SJSA1 (cell line): Measurements from ENCODE around the gene CD70. TPM values are rescaled to one million over a fixed set of nuclear protein-coding genes. Genes with fewer than 3 reads are reported as not detected.
"Not testable (repeated sequence)": the region's sequence is repeated elsewhere in the genome, so short reads cannot be mapped to it uniquely, and the experiment has no call there.

Source experiments
- DNase-seq, 2 experiments: peaks; one replicate each; pipeline ENCODE4 v3.0.0-alpha.2; 2015 to 2020; ENCODE audit warnings: low spot score in 2 of 2, low read depth in 1 of 2
- H3K27ac ChIP-seq: fragments of 250-450 bp; sonication (Bioruptor Pico); 2 replicates; pipeline ENCODE4 v1.5.1; 2020; ENCODE audit warnings: mild to moderate bottlenecking, moderate library complexity
- H3K27me3 ChIP-seq: fragments of 250-450 bp; sonication (Bioruptor Pico); replicated peaks from 2 replicates; pipeline ENCODE4 v1.5.1; 2020; ENCODE audit warnings: mild to moderate bottlenecking, moderate library complexity
- H3K36me3 ChIP-seq: fragments of 250-450 bp; sonication (Bioruptor Pico); 2 replicates; pipeline ENCODE4 v1.5.1; 2020; ENCODE audit warnings: mild to moderate bottlenecking
- H3K4me1 ChIP-seq: fragments of 250-450 bp; sonication (Bioruptor Pico); replicated peaks from 2 replicates; pipeline ENCODE4 v1.6.1; 2021; ENCODE audit warnings: mild to moderate bottlenecking
- H3K4me3 ChIP-seq: fragments of 250-450 bp; sonication (Bioruptor Pico); 2 replicates; pipeline ENCODE4 v1.5.1; 2020; ENCODE audit warnings: mild to moderate bottlenecking
- H3K9me3 ChIP-seq: fragments of 250-450 bp; sonication (Bioruptor Pico); replicated peaks from 2 replicates; pipeline ENCODE4 v1.5.1; 2020; ENCODE audit warnings: mild to moderate bottlenecking
- total RNA-seq: library from RNA; depleted of rRNA; stranded (reverse); fragments of >200 nt; shearing (Covaris generic); gene quantifications from 2 replicates; pipeline ENCODE4 v1.2.3, GENCODE V29; 2014; rRNA removed

CD70 gene, protein sequence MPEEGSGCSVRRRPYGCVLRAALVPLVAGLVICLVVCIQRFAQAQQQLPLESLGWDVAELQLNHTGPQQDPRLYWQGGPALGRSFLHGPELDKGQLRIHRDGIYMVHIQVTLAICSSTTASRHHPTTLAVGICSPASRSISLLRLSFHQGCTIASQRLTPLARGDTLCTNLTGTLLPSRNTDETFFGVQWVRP
- total RNA-seq = 122 and 128 TPM in 2 replicates

DNA sequence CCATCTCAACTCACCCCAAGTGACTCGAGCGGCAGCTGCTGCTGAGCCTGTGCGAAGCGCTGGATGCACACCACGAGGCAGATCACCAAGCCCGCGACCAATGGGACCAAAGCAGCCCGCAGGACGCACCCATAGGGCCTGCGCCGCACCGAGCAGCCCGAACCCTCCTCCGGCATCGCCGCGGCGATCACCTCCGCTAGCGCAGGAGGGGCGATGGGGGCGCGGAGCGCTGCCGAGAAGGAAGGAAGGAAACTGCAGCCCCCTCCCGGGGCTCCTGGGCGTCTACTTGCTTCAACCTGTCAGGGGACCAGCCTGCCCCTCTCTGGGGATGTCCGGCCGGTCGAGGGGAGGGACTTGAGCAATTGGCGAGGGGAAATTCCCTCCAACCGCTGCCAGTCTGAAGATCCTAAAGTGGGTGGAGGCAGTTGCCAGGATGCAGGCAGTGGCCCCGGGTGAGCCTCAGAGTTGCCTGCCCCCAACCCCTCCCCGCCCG lies at the start of gene CD70:
Gene CD70, minus strand, starts transcription at position 324 of the 493 bp plus-strand sequence. Its CDS starts 148 bp downstream, at position 176.
- peak; percentile 78 to 79 for DNase-seq
- Histone ChIP-seq H3K4me1 (peaks cover 56% of the 10 kb centered on the region), H3K4me3 (peak within 1 kb of the TSS; percentile 60), H3K27me3 (no peaks in the 10 kb centered on the region), H3K36me3 (peaks cover 26% of the 10 kb centered on the region), H3K27ac (peak within 1 kb of the TSS; percentile 40), H3K9me3 (no peaks in the 10 kb centered on the region)

DNA sequence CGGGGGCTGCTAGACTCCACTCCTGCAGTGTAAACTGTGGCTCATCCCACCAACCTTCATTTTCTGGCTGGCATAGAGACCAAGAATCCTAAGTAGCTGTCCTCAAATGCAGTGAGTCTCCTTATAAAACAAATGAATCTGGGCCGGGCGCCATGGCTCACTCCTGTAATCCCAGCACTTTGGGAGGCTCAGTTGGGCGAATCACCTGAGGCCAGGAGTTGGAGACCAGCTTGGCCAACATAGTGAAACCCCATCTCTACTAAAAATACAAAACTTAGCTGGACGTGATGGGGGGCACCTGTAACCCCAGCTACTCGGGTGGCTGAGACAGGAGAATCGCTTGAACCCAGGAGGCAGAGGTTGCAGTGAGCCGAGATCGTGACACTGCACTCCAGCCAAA lies 49.4 kb upstream of the CD70 start:
- H3K27me3 ChIP-seq, H3K36me3 ChIP-seq, H3K4me3 ChIP-seq, H3K9me3 ChIP-seq, H3K4me1 ChIP-seq, DNase-seq, H3K27ac ChIP-seq: not testable (repeated sequence)

DNA sequence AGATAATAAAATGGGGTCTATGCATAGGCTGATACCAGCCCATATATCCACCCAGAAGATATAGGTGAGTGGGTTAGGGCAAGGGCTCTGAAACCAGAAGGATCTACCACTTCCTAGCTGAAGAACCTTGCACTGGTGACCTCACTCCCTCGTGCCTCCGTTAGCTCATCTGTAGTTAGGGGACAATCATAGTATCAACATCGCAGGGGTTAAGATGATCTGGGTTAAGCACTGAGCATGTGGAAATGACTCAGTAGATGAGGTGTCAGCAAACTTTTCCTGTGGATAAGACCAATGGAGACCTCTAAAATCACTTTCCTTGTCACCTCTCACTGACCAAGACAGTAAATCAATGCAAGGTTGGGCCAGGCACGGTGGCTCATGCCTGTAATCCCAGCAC lies 48.5 kb upstream of the CD70 start:
- no peak for DNase-seq
- Histone ChIP-seq H3K4me3 (no peak overlapping the region), H3K36me3 (no peaks in the 10 kb centered on the region), H3K27me3 (peaks cover 7% of the 10 kb centered on the region; the same call in 1 of the 2 replicates), H3K9me3 (no peaks in the 10 kb centered on the region), H3K4me1 (no peaks in the 10 kb centered on the region), H3K27ac (no peak overlapping the region)

DNA sequence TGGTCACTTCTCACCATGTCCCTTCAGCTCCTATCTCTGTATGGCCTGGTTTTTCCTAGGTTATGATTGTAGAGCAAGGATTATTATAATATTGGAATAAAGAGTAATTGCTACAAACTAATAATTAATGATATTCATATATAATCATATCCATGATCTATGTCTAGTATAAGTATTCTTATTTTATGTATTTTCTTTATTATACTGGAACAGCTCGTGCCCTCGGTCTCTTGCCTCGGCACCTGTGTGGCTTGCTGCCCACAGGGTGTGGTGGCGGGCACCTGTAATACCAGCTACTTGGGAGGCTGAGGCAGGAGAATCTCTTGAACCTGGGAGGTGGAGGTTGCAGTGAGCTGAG lies 42.5 kb upstream of the CD70 start:
- not testable (repeated sequence) for H3K4me1 ChIP-seq, H3K27me3 ChIP-seq, DNase-seq, H3K9me3 ChIP-seq, H3K36me3 ChIP-seq, H3K4me3 ChIP-seq, H3K27ac ChIP-seq

DNA sequence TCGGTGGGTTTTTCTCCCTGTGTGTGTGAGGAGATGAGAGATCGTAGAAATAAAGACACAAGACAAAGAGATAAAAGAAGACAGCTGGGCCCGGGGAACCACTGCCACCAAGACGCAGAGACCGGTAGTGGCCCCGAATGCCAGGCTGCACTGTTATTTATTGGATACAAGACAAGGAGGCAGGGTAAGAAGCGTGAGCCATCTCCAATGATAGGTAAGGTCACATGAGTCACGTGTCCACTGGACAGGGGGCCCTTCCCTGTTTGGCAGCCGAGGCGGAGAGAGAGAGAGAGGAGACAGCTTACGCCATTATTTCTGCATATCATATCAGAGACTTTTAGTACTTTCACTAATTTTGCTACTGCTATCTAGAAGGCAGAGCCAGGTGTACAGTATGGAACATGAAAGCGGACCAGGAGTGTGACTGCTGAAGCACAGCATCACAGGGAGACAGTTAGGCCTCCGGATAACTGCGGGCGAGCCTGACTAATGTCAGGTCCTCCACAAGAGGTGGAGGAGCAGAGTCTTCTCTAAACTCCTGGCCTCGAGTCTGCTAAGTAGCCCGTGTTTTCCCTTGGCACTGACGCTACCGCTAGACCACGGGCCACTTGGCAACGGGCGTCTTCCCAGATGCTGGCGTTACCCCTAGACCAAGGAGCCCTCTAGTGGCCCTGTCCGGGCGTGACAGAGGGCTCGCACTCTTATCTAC lies 42.0 kb upstream of the CD70 start:
- H3K9me3 ChIP-seq, H3K27ac ChIP-seq, H3K27me3 ChIP-seq, H3K4me1 ChIP-seq, H3K36me3 ChIP-seq, H3K4me3 ChIP-seq: not testable (repeated sequence)
- peak; percentile 62 to 80 for DNase-seq

DNA sequence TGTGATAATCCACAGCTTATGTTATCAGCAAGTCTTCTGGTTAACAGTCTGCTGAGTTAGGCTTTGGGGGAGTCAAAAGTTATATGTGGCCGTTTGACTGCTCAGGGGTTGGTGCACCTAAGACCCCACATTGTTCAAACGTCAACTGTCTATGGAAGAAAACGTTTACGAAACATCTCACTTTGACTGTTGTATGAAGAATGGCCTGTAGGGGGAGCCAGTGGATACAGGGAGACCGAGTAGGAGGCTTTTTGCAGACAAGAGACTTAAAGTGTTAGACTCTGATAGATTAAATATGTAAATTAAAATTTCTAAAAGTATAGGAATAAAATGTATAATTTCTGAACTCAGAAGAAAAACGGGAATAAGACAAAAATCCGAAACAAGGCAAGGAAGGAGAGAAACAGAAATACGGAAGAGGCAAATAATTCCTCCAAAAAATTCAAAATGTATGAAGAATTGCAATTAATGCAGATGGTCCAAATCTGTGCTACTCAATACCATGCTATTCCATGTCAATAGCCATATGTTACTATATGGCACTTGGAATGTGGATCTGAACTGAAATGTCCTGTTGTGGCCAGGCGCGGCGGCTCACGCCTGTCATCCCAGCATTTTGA lies 41.2 kb upstream of the CD70 start:
- Histone ChIP-seq H3K9me3 (no peaks in the 10 kb centered on the region), H3K36me3 (no peaks in the 10 kb centered on the region), H3K4me3 (no peak overlapping the region), H3K27me3 (no peaks in the 10 kb centered on the region), H3K27ac (no peak overlapping the region), H3K4me1 (peaks cover 10% of the 10 kb centered on the region)
- DNase-seq = peak; percentile 64 to 80

DNA sequence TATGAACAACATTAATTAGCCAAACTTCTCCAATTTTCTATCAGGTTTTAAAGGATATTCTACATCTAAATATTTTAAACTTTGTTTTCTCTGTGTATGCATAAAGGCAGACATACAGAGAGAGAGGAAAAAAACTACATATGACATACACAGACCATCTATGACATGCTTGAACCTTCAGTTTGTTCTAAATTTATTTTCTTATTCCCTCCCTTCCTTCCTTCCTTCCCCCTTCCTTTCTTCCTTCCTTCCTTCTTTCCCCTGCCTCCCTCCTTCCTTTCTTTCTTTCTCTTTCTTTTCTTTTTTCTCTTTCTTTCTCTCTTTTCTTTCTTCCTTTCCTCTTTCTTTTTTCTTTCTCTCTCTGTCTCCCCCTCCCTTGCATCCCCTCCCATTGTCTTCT lies 35.8 kb upstream of the CD70 start:
- Histone ChIP-seq H3K4me1 (peaks cover under 1% of the 10 kb centered on the region; the same call in 1 of the 2 replicates), H3K27me3 (no peaks in the 10 kb centered on the region), H3K4me3 (no peak overlapping the region), H3K27ac (no peak overlapping the region), H3K9me3 (no peaks in the 10 kb centered on the region), H3K36me3 (no peaks in the 10 kb centered on the region)
- DNase-seq = no peak

DNA sequence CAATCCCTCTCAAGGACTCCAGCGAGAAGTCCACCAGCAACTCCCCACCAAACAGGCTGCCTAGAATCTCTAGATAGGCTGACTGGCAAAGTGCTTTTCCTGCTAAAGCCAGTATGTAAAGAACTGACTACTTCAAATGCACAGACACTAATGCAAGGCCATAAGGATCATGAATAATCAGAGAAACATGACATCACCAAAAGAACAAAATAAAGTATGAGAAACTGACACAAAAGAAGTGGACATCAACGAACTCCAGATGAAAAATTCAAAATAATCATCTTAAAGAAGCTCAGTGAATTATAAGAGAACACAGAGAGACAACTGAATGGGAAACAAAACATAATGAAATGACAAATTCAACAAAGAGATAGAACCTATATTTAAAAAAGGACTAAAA lies 26.4 kb upstream of the CD70 start:
- H3K27me3 ChIP-seq = no peaks in the 10 kb centered on the region
- H3K27ac ChIP-seq = no peak overlapping the region
- H3K4me1 ChIP-seq = peaks cover 4% of the 10 kb centered on the region
- DNase-seq = no peak
- H3K9me3 ChIP-seq = no peaks in the 10 kb centered on the region
- H3K36me3 ChIP-seq = no peaks in the 10 kb centered on the region
- H3K4me3 ChIP-seq = no peak overlapping the region

DNA sequence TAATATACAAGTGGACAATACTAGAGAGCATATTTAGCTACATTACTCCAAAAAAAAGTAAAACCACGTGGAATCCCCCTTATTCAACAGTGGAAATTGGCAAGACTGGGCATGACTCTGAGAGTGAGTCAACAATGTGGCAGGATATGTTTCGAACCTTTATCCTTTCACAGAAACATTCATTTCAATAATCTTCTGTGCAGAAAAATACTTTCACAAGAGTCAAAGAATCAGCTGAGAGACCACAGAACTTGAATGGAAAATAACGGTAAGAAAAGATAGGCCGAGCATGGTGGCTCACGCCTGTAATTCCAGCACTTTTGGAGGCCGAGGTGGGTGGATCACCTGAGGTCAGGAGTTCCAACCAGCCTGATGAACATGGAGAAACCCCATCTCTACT lies 25.1 kb upstream of the CD70 start:
- Histone ChIP-seq H3K27ac (no peak overlapping the region), H3K9me3 (no peaks in the 10 kb centered on the region), H3K36me3 (no peaks in the 10 kb centered on the region), H3K4me3 (no peak overlapping the region), H3K4me1 (peaks cover 18% of the 10 kb centered on the region), H3K27me3 (no peaks in the 10 kb centered on the region)
- peak in 1 of 2 experiments; percentile 17 for DNase-seq

DNA sequence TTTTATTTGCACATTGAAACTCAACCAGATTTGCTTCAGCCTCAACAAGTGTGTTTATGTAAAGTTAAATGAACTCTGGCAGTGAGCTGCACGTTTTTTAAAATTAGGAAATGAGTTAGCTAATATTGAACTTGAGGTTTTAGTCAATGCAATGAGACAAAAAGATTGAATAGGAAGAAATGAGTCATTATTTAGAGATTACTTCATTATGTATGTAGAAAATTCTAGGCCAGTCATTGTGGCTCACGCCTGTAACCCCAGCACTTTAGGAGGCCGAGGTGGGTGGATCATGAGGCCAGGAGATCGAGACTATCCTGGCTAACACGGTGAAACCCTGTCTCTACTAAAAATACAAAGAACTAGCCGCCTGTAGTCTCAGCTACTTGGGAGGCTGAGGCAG lies 22.8 kb upstream of the CD70 start:
- Histone ChIP-seq H3K4me3 (no peak overlapping the region), H3K27me3 (no peaks in the 10 kb centered on the region), H3K36me3 (no peaks in the 10 kb centered on the region), H3K9me3 (no peaks in the 10 kb centered on the region), H3K27ac (no peak overlapping the region), H3K4me1 (peaks cover 28% of the 10 kb centered on the region)
- no peak for DNase-seq

DNA sequence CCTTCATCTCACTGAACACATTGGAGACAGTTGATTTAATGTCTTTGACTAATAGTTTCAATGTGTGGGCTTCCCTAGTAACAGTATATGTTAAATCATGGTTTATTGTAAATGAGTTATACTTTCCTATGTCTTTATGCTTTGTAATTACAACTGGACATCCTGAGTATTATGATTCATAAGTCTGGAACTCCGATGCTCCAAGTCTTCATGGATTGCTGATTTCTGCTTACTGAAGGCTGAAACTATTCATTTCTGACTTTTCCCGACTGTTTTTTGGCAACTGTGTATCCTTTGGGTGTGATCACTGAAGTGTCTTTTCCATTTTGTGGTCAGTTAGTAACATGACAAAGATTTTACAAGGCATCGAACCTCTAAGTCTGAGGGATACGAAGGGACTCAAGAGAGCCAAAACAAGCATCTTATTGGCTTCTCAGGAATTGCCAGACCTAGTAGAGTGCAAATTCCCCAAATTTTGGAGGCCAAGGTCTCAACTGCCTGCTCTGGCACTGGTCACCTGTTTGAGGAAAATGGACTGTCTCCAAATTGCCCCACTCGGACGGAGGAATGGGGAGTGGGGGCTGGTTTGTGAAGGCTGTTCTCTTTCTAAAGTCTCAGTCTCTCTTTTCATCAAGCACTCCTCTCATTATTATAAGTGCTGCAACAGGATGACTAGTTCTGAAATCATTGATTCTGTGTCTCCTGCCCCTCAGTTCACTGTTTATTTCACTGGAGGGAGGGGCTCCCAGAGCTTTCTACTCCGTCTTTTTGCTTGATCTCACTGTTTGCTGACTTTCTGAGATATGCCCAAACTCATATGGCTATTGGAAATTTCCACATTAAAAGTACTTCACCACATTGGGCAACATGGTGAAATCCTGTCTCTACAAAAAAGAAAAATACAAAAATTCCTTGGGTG lies 20.2 kb upstream of the CD70 start:
- no peaks in the 10 kb centered on the region for H3K36me3 ChIP-seq
- no peak overlapping the region for H3K4me3 ChIP-seq
- H3K27ac ChIP-seq = peak overlapping the region; percentile 79
- DNase-seq = peak in 1 of 2 experiments; percentile 83
- no peaks in the 10 kb centered on the region for H3K27me3 ChIP-seq
- peaks cover 28% of the 10 kb centered on the region for H3K4me1 ChIP-seq
- no peaks in the 10 kb centered on the region for H3K9me3 ChIP-seq

DNA sequence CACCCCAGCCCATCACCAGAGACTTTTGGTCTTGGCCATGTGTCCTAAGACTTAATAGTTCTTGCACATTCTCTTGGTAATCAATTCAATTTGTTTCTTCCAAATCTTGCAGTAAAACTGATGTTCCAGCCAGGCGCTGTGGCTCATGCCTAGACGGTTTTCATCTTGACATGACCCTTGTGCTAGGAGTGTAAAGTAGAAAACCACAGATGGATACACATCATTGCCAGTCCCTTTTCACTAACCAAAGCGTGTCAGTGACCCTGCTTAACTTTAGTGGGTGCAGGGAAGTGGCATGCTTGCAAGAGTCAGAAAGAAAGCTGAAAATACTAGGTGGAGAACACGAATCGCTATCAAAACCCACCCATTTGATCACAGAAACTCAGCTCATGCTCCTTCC lies 18.0 kb upstream of the CD70 start:
- DNase-seq = no peak
- H3K9me3 ChIP-seq = no peaks in the 10 kb centered on the region

DNA sequence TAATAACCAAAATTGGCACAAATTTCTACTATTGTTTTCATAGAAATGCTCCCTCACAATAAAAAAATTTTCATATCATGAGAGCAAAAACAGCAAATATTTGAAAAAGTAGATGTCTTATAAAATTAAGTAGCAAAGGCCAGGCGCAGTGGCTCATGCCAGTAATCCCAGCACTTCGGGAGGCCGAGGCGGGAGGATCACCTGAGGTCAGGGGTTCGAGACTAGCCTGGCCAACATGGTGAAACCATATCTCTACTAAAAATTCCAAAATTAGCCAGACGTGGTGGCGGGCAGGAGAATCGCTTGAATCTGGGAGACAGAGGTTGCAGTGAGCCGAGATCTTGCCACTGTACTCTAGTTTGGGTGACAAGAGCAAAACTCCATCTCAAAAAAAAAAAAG lies 17.2 kb upstream of the CD70 start:
- not testable (repeated sequence) for H3K9me3 ChIP-seq, H3K27ac ChIP-seq, H3K27me3 ChIP-seq, H3K36me3 ChIP-seq, H3K4me3 ChIP-seq, DNase-seq
- H3K4me1 ChIP-seq = peaks cover 30% of the 10 kb centered on the region

More for the DNA sequence above, 18.0 kb upstream of the CD70 start:
- no peaks in the 10 kb centered on the region for H3K27me3 ChIP-seq
- peaks cover 30% of the 10 kb centered on the region for H3K4me1 ChIP-seq
- no peak overlapping the region for H3K4me3 ChIP-seq
- no peak overlapping the region for H3K27ac ChIP-seq
- H3K36me3 ChIP-seq = no peaks in the 10 kb centered on the region
